ENCODE results near the gene FASLG. TPM values are rescaled to one million over a fixed set of nuclear protein-coding genes. Genes with fewer than 3 reads are reported as not detected.
"Not testable (repeated sequence)": the region's sequence is repeated elsewhere in the genome, so short reads cannot be mapped to it uniquely, and the experiment has no call there.

The FASLG gene
- total RNA-seq, 1 donor from 2014 or later = not detected

DNA sequence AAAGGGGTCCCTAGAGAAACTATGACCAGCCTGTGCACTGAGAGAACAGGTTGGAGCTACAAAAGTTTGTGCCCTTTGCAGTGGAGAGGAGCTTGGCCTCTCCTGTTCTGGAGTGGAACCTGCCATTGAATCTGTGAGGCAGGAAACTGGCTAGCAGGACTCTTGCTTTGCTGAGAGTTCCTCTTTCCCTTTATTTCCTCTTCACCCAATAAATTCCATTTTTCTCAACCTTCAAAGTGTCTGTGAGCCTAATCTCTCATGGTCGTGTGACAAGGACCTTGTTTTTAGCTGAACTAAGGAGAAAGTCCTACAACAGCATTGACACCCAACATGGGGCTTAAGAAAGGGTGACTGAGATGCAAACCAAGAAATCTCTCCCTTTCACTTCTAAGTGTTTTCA lies 42.7 kb upstream of the FASLG start:
- Histone ChIP-seq H3K27me3 (no peaks in the 10 kb centered on the region), H3K36me3 (no peaks in the 10 kb centered on the region), H3K27ac (no peak overlapping the region), H3K4me1 (no peaks in the 10 kb centered on the region), H3K9me3 (peaks cover 9% of the 10 kb centered on the region), H3K4me3 (no peak overlapping the region)
- no peak for TF ChIP-seq POLR2AphosphoS5 (IDR thresholded peaks at IDR 0.05; ENCODE audit: insufficient read depth in 1 of 2, low read depth in 1 of 2)
- TF ChIP-seq, protein P1, sequence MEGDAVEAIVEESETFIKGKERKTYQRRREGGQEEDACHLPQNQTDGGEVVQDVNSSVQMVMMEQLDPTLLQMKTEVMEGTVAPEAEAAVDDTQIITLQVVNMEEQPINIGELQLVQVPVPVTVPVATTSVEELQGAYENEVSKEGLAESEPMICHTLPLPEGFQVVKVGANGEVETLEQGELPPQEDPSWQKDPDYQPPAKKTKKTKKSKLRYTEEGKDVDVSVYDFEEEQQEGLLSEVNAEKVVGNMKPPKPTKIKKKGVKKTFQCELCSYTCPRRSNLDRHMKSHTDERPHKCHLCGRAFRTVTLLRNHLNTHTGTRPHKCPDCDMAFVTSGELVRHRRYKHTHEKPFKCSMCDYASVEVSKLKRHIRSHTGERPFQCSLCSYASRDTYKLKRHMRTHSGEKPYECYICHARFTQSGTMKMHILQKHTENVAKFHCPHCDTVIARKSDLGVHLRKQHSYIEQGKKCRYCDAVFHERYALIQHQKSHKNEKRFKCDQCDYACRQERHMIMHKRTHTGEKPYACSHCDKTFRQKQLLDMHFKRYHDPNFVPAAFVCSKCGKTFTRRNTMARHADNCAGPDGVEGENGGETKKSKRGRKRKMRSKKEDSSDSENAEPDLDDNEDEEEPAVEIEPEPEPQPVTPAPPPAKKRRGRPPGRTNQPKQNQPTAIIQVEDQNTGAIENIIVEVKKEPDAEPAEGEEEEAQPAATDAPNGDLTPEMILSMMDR (IDR thresholded peaks at IDR 0.05) = no peak
- TF ChIP-seq POLR2A (IDR thresholded peaks at IDR 0.05) = no peak
- intact Hi-C loops (cut with DNase I) = no loop called here
- no peak for DNase-seq (ENCODE audit: extremely low spot score in 2 of 2)

DNA sequence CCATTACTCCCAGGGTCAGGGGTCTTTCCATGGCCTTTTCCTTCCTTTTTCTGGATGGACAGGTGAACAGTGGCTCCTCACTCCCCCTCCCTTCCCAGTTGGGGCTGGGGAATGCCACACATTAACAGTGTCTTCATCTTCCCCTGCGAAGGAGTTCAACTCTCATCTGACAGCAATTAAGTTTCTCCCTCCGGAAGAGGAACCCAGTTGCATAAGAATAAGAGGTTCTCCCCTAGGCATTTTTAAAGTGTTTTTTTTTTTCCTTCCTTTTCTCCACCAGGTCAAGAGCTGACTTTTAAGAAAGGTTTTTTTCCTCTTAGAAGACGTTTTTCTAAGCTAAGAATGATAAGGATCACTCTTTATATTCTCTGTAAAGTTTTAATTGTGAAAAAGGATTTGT lies 42.3 kb upstream of the FASLG start:
- TF ChIP-seq POLR2AphosphoS5 (IDR thresholded peaks at IDR 0.05; ENCODE audit: insufficient read depth in 1 of 2, low read depth in 1 of 2) (no peak), POLR2A (IDR thresholded peaks at IDR 0.05) (no peak)
- TF ChIP-seq, protein P1 (IDR thresholded peaks at IDR 0.05) = no peak
- peaks cover 9% of the 10 kb centered on the region for H3K9me3 ChIP-seq

DNA sequence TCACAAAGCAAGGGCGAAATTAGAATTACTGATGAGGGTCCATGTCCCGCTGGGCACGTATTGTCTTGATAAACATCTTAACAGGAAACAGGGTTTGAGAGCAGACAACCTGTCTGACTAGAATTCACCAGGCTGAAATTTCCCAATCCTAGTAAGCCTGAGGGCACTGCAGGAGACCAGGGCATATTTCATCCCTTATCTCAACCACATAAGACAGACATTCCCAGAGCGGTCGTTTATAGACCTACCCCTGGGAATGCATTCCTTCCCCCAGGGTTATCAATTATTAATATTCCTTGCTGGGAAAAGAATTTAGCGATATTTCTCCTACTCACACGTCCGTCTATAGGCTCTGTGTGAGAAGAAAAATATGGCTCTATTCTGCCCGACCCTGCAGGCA lies 38.3 kb upstream of the FASLG start:
- DNase-seq (ENCODE audit: extremely low spot score in 2 of 2); H3K27me3 ChIP-seq; H3K36me3 ChIP-seq; H3K9me3 ChIP-seq; intact Hi-C loops (cut with DNase I); H3K4me1 ChIP-seq; H3K27ac ChIP-seq; H3K4me3 ChIP-seq: not testable (repeated sequence)

More for the DNA sequence above, 42.3 kb upstream of the FASLG start:
- Histone ChIP-seq H3K27me3 (no peaks in the 10 kb centered on the region), H3K27ac (no peak overlapping the region), H3K4me3 (no peak overlapping the region), H3K4me1 (no peaks in the 10 kb centered on the region), H3K36me3 (no peaks in the 10 kb centered on the region)
- DNase-seq (ENCODE audit: extremely low spot score in 2 of 2) = no peak
- intact Hi-C loops (cut with DNase I) = no loop called here

DNA sequence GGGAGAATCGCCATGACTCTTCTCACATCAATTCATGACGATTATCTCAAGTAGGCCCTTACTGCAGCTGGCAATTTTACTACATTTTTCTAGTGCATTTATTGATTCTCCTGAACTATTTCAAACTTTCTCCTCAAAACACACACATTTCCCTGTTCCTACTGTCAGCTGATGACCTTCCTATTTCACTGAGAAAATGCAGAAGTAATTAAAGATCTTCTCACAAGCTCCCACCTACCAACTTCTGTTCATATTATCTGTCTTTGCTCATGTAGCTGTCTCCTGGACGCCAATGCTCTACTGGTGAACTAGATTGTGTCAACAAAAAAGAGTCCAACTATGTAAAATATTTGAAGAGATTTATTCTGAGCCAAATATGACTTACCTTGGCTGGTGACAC lies 36.4 kb upstream of the FASLG start:
- Histone ChIP-seq H3K4me3 (no peak overlapping the region), H3K9me3 (peaks cover 9% of the 10 kb centered on the region), H3K4me1 (no peaks in the 10 kb centered on the region), H3K27ac (no peak overlapping the region), H3K36me3 (no peaks in the 10 kb centered on the region), H3K27me3 (no peaks in the 10 kb centered on the region)
- intact Hi-C loops (cut with DNase I) = no loop called here
- no peak for DNase-seq (ENCODE audit: extremely low spot score in 2 of 2)
- TF ChIP-seq, protein P1 (IDR thresholded peaks at IDR 0.05) = no peak
- TF ChIP-seq POLR2AphosphoS5 (IDR thresholded peaks at IDR 0.05; ENCODE audit: insufficient read depth in 1 of 2, low read depth in 1 of 2) (no peak), POLR2A (IDR thresholded peaks at IDR 0.05) (no peak)

DNA sequence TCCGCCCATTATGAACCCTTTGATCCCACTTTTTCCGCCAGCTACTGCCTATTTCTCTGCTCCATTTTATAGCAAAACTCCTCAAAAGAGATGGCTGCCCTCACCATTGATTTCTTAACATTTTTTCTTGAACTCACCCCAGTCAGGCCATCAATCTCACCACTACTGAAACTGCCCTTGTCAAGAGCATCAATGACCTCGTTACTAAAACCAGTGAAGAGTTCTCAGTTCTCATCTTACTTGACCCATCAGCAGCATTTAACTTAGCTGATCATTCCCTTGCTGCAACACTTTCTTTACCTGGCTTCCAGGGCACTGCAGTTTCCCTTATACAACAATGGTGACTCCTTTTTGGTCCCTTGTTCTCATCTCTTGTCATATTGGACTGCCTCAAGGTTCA lies 35.2 kb upstream of the FASLG start:
- intact Hi-C loops (cut with DNase I) = no loop called here
- Histone ChIP-seq H3K36me3 (no peaks in the 10 kb centered on the region), H3K4me3 (no peak overlapping the region), H3K27me3 (no peaks in the 10 kb centered on the region), H3K4me1 (no peaks in the 10 kb centered on the region), H3K9me3 (peaks cover 9% of the 10 kb centered on the region), H3K27ac (no peak overlapping the region)
- no peak for TF ChIP-seq POLR2AphosphoS5 (IDR thresholded peaks at IDR 0.05; ENCODE audit: insufficient read depth in 1 of 2, low read depth in 1 of 2)
- TF ChIP-seq, protein P1 (IDR thresholded peaks at IDR 0.05) = no peak
- no peak for TF ChIP-seq POLR2A (IDR thresholded peaks at IDR 0.05)
- no peak for DNase-seq (ENCODE audit: extremely low spot score in 2 of 2)

DNA sequence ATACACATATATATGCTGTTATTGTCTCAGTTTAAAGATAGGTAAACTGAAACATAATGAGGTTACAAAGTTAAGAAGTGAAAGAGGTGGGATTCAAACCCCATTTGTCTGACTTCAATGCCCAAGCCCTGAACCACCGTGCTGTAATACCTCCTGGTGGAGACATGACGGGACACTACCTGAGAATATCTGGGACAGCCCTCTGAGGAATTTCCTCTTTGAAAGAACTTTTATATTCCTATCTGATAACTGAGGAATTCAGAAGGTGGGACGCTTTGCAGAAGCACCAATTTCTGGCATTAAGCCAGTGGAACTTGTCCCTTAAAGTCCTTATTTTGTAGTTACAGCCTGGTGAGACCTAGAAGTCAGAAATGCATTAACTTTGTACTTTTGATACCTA lies 32.1 kb upstream of the FASLG start:
- TF ChIP-seq, protein P1 (IDR thresholded peaks at IDR 0.05) = no peak
- TF ChIP-seq POLR2AphosphoS5 (IDR thresholded peaks at IDR 0.05; ENCODE audit: insufficient read depth in 1 of 2, low read depth in 1 of 2) (no peak), POLR2A (IDR thresholded peaks at IDR 0.05) (no peak)
- no peaks in the 10 kb centered on the region for H3K9me3 ChIP-seq
- no peak for DNase-seq (ENCODE audit: extremely low spot score in 2 of 2)
- no peak overlapping the region for H3K27ac ChIP-seq
- H3K4me3 ChIP-seq = no peak overlapping the region
- no peaks in the 10 kb centered on the region for H3K27me3 ChIP-seq
- intact Hi-C loops (cut with DNase I) = no loop called here
- no peaks in the 10 kb centered on the region for H3K4me1 ChIP-seq
- H3K36me3 ChIP-seq = no peaks in the 10 kb centered on the region
